ENCODE measurements around the gene ARHGEF7.

DNA sequence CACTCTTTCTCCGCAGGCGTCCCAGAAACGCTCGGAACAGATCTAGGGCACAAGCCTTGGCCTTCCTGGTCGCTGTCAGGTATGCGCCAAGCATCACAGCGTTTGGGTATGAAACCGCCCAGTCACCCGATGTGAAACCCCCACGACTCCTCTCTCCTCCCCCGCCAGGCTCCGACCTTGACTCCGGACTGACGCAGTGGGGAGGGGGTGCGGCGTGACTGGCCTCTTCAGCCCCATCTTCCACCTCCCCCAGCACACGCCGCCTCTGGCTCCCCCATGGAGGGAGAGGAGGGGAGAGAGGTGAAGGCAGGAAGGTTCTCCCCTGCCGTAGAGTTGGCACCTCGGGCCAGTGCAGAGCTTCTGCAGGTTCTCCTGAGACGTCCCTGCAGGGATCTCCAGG lies 22.0 kb upstream of the ARHGEF7 start:
- TF ChIP-seq, protein P1, sequence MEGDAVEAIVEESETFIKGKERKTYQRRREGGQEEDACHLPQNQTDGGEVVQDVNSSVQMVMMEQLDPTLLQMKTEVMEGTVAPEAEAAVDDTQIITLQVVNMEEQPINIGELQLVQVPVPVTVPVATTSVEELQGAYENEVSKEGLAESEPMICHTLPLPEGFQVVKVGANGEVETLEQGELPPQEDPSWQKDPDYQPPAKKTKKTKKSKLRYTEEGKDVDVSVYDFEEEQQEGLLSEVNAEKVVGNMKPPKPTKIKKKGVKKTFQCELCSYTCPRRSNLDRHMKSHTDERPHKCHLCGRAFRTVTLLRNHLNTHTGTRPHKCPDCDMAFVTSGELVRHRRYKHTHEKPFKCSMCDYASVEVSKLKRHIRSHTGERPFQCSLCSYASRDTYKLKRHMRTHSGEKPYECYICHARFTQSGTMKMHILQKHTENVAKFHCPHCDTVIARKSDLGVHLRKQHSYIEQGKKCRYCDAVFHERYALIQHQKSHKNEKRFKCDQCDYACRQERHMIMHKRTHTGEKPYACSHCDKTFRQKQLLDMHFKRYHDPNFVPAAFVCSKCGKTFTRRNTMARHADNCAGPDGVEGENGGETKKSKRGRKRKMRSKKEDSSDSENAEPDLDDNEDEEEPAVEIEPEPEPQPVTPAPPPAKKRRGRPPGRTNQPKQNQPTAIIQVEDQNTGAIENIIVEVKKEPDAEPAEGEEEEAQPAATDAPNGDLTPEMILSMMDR (conservative IDR thresholded peaks at IDR 0.05; ENCODE audit: low read length): no peak
- no peak for TF ChIP-seq EZH2phosphoT487 (IDR thresholded peaks at IDR 0.05; ENCODE audit: borderline replicate concordance)
